Measurements from ENCODE around the gene CSF3.

CSF3 gene

GRCh38 chr17:40063187-40063771 lies 48.0 kb downstream of the CSF3 start:
- no peak for DNase-seq

GRCh38 chr17:40063901-40064531 lies 48.8 kb downstream of the CSF3 start:
- no peak for DNase-seq

DNA sequence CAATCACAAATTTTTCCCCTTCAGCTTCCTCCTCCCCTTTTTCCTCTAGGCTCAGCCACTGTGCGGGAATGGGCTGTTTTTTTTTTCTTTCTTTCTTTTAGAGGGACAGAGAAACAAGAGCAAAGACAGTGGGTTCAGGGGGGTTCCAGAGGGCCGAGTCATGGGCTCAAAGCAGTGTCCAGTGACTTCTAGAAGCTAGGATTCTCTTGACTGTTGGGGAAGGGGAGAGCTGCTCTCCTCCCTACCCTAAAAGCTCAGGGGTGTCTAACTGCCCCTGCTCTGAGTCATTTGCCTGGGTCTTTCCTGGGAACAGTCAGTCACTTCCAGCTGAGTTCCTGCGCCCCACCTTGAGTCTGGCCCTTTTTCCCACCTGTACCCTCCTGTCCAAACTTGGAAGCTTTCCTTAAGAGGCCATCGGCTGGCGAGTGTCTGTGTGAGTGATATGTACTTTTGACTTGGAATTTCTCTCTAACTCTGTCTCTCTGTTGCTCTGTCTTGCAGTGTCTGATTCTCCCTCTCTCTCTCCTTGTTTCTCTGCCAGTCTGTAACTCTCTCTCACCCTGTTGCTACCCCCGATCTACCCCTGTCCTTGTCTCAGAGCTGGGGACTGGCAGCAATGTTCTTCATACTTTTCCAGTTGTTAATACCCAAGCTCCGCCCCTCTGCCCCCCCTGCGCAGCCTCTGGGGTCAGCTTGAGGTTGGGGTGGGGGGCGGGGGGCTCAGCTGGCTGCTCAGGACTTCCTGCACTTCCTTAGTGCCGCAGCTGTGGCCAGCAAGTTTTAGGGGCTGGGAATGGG lies 49.9 kb downstream of the CSF3 start:
- no peak for DNase-seq

DNA sequence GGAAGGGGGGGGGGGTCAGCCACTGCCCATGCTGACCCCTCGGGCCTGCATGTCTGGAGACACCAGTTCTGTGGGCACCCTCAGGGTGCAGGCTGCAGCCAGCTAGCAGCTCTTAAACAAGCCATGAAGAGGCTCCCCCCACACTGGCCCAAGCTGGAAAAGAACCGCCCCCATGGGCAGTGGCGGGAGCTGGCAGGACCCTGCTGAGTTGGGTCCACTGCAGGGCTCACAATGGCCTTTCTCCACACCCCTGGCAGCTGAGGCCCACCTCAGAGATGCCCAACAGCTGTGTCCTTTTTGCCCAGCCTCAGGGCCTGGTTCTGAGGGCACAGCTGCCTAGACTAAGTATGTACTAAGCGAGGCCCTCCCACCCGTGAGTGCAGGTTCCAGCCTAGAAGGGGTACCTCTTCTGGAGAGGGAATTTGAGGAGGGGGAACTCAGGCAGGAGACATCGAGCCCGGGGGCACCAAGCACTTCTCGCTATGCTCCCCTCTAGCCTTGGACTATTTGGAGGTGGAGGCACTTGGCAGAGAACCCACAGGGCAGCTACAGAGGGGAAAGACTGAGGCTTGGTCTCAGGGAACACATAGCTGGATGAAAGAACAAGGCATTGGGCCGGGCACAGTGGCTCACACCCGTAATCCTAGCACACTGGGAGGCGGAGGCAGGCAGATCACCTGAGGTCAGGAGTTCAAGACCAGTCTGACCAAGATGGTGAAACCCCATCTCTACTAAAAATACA lies 50.7 kb downstream of the CSF3 start:
- no peak for DNase-seq

Data from SHP77 treated with DMSO at 0.1 percent for 48 hours (cell line).